ENCODE results near the gene FEM1B. TPM values are rescaled to one million over a fixed set of nuclear protein-coding genes. Genes with fewer than 3 reads are reported as not detected.

The FEM1B gene
- total and polyA plus RNA-seq, 2 of the 8 experiments (the other 6 are each of a cell fraction or from before 2014, with no cell fraction given), result 36.1 to 83.8 TPM

DNA sequence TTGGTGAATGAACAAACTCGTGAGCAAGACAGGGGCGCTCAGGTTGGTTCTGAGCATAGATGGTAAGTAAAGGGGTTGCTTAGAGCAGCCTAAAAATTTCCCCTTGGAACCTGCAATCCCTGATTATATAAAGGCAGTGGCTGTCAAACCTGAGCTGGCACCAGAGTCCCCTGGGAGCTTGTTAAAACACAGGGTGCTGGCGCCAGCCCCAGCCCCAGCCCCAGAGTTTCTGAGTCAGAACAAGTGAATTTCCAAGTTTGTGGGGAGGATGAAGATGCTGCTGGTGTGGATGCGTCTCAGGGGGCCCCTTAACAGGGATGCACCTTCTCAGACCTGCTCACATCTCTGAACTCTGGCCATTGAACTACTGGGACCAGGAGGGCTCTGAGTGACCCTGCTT, 48.2 kb downstream of the FEM1B start:
- Histone ChIP-seq H3K79me1 (ENCODE audit: low read depth, low read length) (no peaks in the 10 kb centered on the region), H3K4me1 (replicated peaks in 1 of 4; ENCODE audit: control insufficient read depth in 3 of 4, insufficient read depth in 4 of 4, low read length in 3 of 4) (peaks cover under 1 to 13% (median 5%) of the 10 kb centered on the region in 4 experiments; a peak in 6 of 7 replicates), H3K18ac (ENCODE audit: extremely low read depth, low read length) (no peak overlapping the region), H2BK12ac (ENCODE audit: low read depth, low read length) (no peak overlapping the region), H2BK120ac (replicated peaks; ENCODE audit: low read depth, low read length) (no peak overlapping the region), H2BK5ac (ENCODE audit: low read depth, low read length) (no peak overlapping the region), H3K27ac (ENCODE audit: low read depth, low read length) (no peak overlapping the region), H3K9me3 (ENCODE audit: insufficient read depth in 2 of 2, low read depth in 1 of 2, low read length in 1 of 2) (no peaks in the 10 kb centered on the region), H3K56ac (replicated peaks; ENCODE audit: insufficient read length, low read depth, low read length) (no peak overlapping the region), H3K4ac (replicated peaks; ENCODE audit: insufficient read length, low read depth, low read length) (no peak overlapping the region), H3K23me2 (ENCODE audit: low read depth, low read length) (no peaks in the 10 kb centered on the region), H3K23ac (ENCODE audit: insufficient read length) (no peak overlapping the region), H4K20me1 (replicated peaks in 1 of 2; ENCODE audit: control insufficient read depth in 1 of 2, insufficient read depth in 2 of 2, low read length in 2 of 2) (no peaks in the 10 kb centered on the region), H3K4me2 (ENCODE audit: insufficient read depth in 1 of 2, low read depth in 2 of 2, low read length in 2 of 2) (no peak overlapping the region), H2BK15ac (ENCODE audit: low read length) (no peak overlapping the region), H3K9ac (replicated peaks in 1 of 4; ENCODE audit: extremely low read depth in 1 of 4, low read depth in 3 of 4, low read length in 3 of 4) (no peak overlapping the region), H2AK5ac (ENCODE audit: low read depth, low read length) (no peak overlapping the region), H3K79me2 (ENCODE audit: control insufficient read depth in 1 of 2, insufficient read depth in 2 of 2, low read length in 2 of 2) (no peaks in the 10 kb centered on the region), H3K36me3 (ENCODE audit: control insufficient read depth in 2 of 4, insufficient read depth in 4 of 4, low read length in 3 of 4) (no peaks in the 10 kb centered on the region), H3K14ac (ENCODE audit: insufficient read length) (no peak overlapping the region), H3K27me3 (replicated peaks in 1 of 4; ENCODE audit: control insufficient read depth in 3 of 4, extremely low read depth in 1 of 4, insufficient read depth in 3 of 4, low read length in 3 of 4) (no peaks in the 10 kb centered on the region), H4K5ac (ENCODE audit: insufficient read length, low read depth, low read length) (no peak overlapping the region), H4K91ac (replicated peaks; ENCODE audit: insufficient read length, low read length) (no peak overlapping the region), H2BK20ac (ENCODE audit: low read length) (no peak overlapping the region), H3K4me3 (ENCODE audit: extremely low read depth in 1 of 4, insufficient read depth in 2 of 4, low read depth in 3 of 4, low read length in 4 of 4) (no peak overlapping the region), H4K8ac (ENCODE audit: extremely low read depth, insufficient read depth, low read length) (no peak overlapping the region), H2AFZ (ENCODE audit: low read length) (no peak overlapping the region)
- POLR2A ChIA-PET (ENCODE audit: partially characterized antibody), result interaction anchor here (0.8 to 1.1 kb wide), 3 partner anchors 10 to 131 kb away, joined by 3 read pairs; no protein-coding TSS in a partner anchor
- FAIRE-seq (no peak), DNase-seq (ENCODE audit: low read depth in 1 of 2, low spot score in 2 of 2) (no peak)
- 84% methylated on average over 4 of the region's 4 CpGs; no CpG with 5 or more reads in 1 of the 2 experiments for WGBS, 2 experiments (ENCODE audit: extremely low coverage in 1 of 2, insufficient coverage in 1 of 2, insufficient read length in 1 of 2, insufficient replicate concordance in 2 of 2, low coverage in 1 of 2, low lambda C conversion rate in 2 of 2, missing lambda C conversion rate in 1 of 2)
- CTCF ChIA-PET (ENCODE audit: partially characterized antibody), result interaction anchor here (0.6 to 2.6 kb wide), 9 partner anchors 10 to 599 kb away, joined by 3 to 15 read pairs (median 4); no protein-coding TSS in a partner anchor
- TF ChIP-seq POU5F1 (IDR thresholded peaks at IDR 0.05; ENCODE audit: low read depth, low read length) (no peak), HDAC2 (IDR thresholded peaks at IDR 0.05; ENCODE audit: borderline replicate concordance in 1 of 2, low read depth in 2 of 2, low read length in 2 of 2) (no peak), ASH2L (IDR thresholded peaks at IDR 0.05; ENCODE audit: low read length) (no peak), CHD2 (IDR thresholded peaks at IDR 0.05; ENCODE audit: low read length) (no peak)

All from H1 (cell line).